Stomach smooth muscle (tissue), 2 donors: ENCODE measurements around the gene TRPC4AP.
"Not testable (repeated sequence)": the region's sequence is repeated elsewhere in the genome, so short reads cannot be mapped to it uniquely, and the experiment has no call there.

Experiments used
- H3K27ac ChIP-seq: one replicate; pipeline ENCODE4 v1.7.0; 2013; ENCODE audit warnings: mild to moderate bottlenecking, low read length, inconsistent platforms
- H3K27me3 ChIP-seq, 2 donors: one replicate each; pipeline ENCODE4 v1.7.0; 2013; ENCODE audit warnings: low read length in 2 of 2; ENCODE audit not compliant: insufficient read depth in 2 of 2, control insufficient read depth in 1 of 2
- H3K36me3 ChIP-seq, 2 donors: one replicate each; pipeline ENCODE4 v1.7.0; 2013; ENCODE audit warnings: low read length in 2 of 2; ENCODE audit not compliant: control insufficient read depth in 2 of 2, insufficient read depth in 2 of 2
- H3K4me1 ChIP-seq: one replicate; pipeline ENCODE4 v1.7.0; 2013; ENCODE audit warnings: low read length; ENCODE audit not compliant: control insufficient read depth, insufficient read depth
- H3K4me3 ChIP-seq, 2 donors: one replicate each; pipeline ENCODE4 v1.7.0; 2013; ENCODE audit warnings: low read length in 2 of 2
- H3K9ac ChIP-seq, 2 donors: one replicate each; pipeline ENCODE4 v1.7.0; 2013; ENCODE audit warnings: low read length in 2 of 2, mild to moderate bottlenecking in 1 of 2
- H3K9me3 ChIP-seq, 2 donors: one replicate each; pipeline ENCODE4 v1.7.0; 2013; ENCODE audit warnings: low read length in 2 of 2; ENCODE audit not compliant: control insufficient read depth in 2 of 2
- donor health status: healthy.
- donor health status: Pancreatic carcinoma.

Gene TRPC4AP

GRCh38 chr20:35079472-35080347, 12.9 kb downstream of the TRPC4AP start:
- Histone ChIP-seq H3K27ac (no peak overlapping the region), H3K36me3 (peaks cover 10 to 13% of the 10 kb centered on the region in 2 donors), H3K9ac (no peak overlapping the region), H3K4me1 (peaks cover 4% of the 10 kb centered on the region), H3K27me3 (no peaks in the 10 kb centered on the region), H3K9me3 (no peaks in the 10 kb centered on the region), H3K4me3 (no peak overlapping the region)

GRCh38 chr20:35077872-35078271, 14.7 kb downstream of the TRPC4AP start:
- Histone ChIP-seq H3K36me3 (peaks cover 10 to 13% of the 10 kb centered on the region in 2 donors), H3K4me3 (no peak overlapping the region), H3K27me3 (no peaks in the 10 kb centered on the region), H3K9ac (no peak overlapping the region), H3K9me3 (no peaks in the 10 kb centered on the region), H3K4me1 (peaks cover 4% of the 10 kb centered on the region), H3K27ac (no peak overlapping the region)

- Histone ChIP-seq H3K4me3 (no peak overlapping the region), H3K27me3 (no peaks in the 10 kb centered on the region), H3K36me3 (peaks cover 10 to 13% of the 10 kb centered on the region in 2 donors), H3K9me3 (no peaks in the 10 kb centered on the region), H3K4me1 (peaks cover 4% of the 10 kb centered on the region), H3K27ac (no peak overlapping the region), H3K9ac (no peak overlapping the region)
These were observed 15.3 kb downstream of the TRPC4AP start for GRCh38 chr20:35077341-35077740.

- H3K27me3 ChIP-seq, H3K9me3 ChIP-seq, H3K4me3 ChIP-seq, H3K4me1 ChIP-seq, H3K9ac ChIP-seq, H3K27ac ChIP-seq, H3K36me3 ChIP-seq: not testable (repeated sequence)
These were observed 21.0 kb downstream of the TRPC4AP start for GRCh38 chr20:35071436-35072153.

GRCh38 chr20:35066194-35066593, 26.4 kb downstream of the TRPC4AP start:
- H3K9me3 ChIP-seq: no peaks in the 10 kb centered on the region
- H3K4me3 ChIP-seq: no peak overlapping the region
- no peak overlapping the region for H3K27ac ChIP-seq
- no peaks in the 10 kb centered on the region for H3K36me3 ChIP-seq
- H3K27me3 ChIP-seq: no peaks in the 10 kb centered on the region
- peaks cover 2% of the 10 kb centered on the region for H3K4me1 ChIP-seq
- no peak overlapping the region for H3K9ac ChIP-seq

- H3K4me3 ChIP-seq: no peak overlapping the region
- no peaks in the 10 kb centered on the region for H3K36me3 ChIP-seq
- H3K9ac ChIP-seq: no peak overlapping the region
- H3K27ac ChIP-seq: no peak overlapping the region
- no peaks in the 10 kb centered on the region for H3K27me3 ChIP-seq
- no peaks in the 10 kb centered on the region for H3K9me3 ChIP-seq
- peaks cover 2% of the 10 kb centered on the region for H3K4me1 ChIP-seq
These were observed 27.4 kb downstream of the TRPC4AP start for GRCh38 chr20:35065181-35065580.

- Histone ChIP-seq H3K4me1 (peaks cover 2% of the 10 kb centered on the region), H3K27ac (no peak overlapping the region), H3K9me3 (no peaks in the 10 kb centered on the region), H3K27me3 (no peaks in the 10 kb centered on the region), H3K4me3 (no peak overlapping the region), H3K36me3 (no peaks in the 10 kb centered on the region), H3K9ac (no peak overlapping the region)
These were observed 29.4 kb downstream of the TRPC4AP start for GRCh38 chr20:35063168-35063567.

- H3K4me3 ChIP-seq: no peak overlapping the region
- no peaks in the 10 kb centered on the region for H3K27me3 ChIP-seq
- no peak overlapping the region for H3K27ac ChIP-seq
- H3K4me1 ChIP-seq: peaks cover 2% of the 10 kb centered on the region
- H3K36me3 ChIP-seq: no peaks in the 10 kb centered on the region
- no peak overlapping the region for H3K9ac ChIP-seq
- H3K9me3 ChIP-seq: no peaks in the 10 kb centered on the region
These were observed 30.1 kb downstream of the TRPC4AP start for GRCh38 chr20:35062478-35062877.

- Histone ChIP-seq H3K4me1 (no peaks in the 10 kb centered on the region), H3K27me3 (no peaks in the 10 kb centered on the region), H3K27ac (no peak overlapping the region), H3K9ac (no peak overlapping the region), H3K4me3 (no peak overlapping the region), H3K9me3 (no peaks in the 10 kb centered on the region), H3K36me3 (no peaks in the 10 kb centered on the region)
These were observed 32.4 kb downstream of the TRPC4AP start for GRCh38 chr20:35060168-35060567.

GRCh38 chr20:35059612-35060011, 33.0 kb downstream of the TRPC4AP start:
- no peaks in the 10 kb centered on the region for H3K27me3 ChIP-seq
- H3K9ac ChIP-seq: no peak overlapping the region
- H3K36me3 ChIP-seq: peaks cover 2 to 3% of the 10 kb centered on the region in 2 donors
- no peaks in the 10 kb centered on the region for H3K9me3 ChIP-seq
- no peak overlapping the region for H3K27ac ChIP-seq
- H3K4me1 ChIP-seq: no peaks in the 10 kb centered on the region
- no peak overlapping the region for H3K4me3 ChIP-seq

GRCh38 chr20:35059110-35059509, 33.5 kb downstream of the TRPC4AP start:
- H3K4me1 ChIP-seq: no peaks in the 10 kb centered on the region
- no peak overlapping the region for H3K9ac ChIP-seq
- no peak overlapping the region for H3K4me3 ChIP-seq
- H3K36me3 ChIP-seq: peaks cover 6 to 7% of the 10 kb centered on the region in 2 donors
- H3K27me3 ChIP-seq: no peaks in the 10 kb centered on the region
- no peak overlapping the region for H3K27ac ChIP-seq
- no peaks in the 10 kb centered on the region for H3K9me3 ChIP-seq
